Fibroblast of gingiva (primary cell): Measurements from ENCODE around the gene DISC1.

Experiments used
- DNase-seq: peaks from one replicate; pipeline ENCODE4 v3.0.0-alpha.2; 2011; ENCODE audit warnings: low read depth

DISC1 gene

DNA sequence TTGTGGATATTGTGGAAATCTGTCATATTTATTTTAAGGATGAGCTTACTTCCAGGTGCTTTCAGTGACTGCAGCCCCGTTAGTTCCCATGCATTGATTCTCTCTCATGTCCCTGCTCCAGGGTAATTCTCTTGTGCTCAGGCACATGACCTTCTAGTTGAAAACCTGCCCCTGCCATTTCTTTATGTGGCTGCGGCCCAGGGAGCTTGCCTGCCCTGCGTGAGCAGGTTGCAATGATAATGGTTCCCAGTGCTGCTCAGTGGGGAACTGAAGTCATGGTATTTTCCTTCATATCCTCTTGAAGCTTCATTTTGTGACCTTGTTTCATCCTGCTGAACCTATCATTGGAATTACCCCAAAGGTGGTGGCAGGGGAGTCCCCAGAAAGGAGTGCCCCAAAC lies 229.8 kb downstream of the DISC1 start:
- no peak for DNase-seq

DNA sequence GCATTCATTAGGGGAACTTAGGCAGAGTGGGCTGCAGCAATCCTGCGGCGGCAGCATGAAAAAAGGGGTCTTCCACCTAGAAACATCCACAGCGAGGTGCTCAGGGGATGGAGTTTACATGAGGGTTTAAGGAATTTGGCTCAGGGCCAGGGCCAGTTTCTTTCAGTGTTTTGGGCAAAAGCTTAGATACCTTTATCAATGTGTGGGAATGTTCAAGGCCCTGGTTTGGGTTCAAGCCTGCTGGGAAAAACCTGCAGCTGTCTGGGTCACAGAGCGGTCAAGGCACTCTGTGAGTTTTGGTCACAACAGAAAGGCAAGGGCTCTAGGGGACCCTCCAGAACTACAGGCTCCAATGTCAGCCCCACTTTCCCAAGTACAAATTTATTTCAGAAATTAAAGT lies 230.3 kb downstream of the DISC1 start:
- DNase-seq, result no peak

DNA sequence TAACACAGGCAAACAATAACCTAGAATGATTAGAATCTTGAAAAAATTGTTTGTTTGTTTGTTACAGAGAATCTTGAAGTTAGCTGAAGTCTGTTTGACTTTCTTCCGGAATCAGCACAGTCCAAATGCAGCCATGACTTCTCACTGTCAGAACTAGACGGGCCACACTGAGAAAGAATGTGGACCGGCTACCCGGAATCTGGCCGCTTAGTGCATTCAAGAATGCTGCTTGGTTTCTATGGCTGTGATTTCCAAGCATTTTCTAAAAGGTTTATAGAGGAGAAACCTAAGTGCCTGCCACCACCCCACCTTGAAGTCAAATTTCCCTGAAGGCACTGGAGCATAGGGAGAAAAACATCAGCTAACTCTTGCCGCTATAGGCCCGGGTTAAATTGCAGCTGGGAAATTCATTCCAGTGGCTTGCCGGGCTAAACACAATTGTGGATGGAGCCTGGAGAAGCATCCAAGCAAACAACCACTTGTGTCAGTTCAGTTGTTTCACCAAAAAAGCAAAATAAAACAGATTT lies 231.1 kb downstream of the DISC1 start:
- DNase-seq, result no peak

DNA sequence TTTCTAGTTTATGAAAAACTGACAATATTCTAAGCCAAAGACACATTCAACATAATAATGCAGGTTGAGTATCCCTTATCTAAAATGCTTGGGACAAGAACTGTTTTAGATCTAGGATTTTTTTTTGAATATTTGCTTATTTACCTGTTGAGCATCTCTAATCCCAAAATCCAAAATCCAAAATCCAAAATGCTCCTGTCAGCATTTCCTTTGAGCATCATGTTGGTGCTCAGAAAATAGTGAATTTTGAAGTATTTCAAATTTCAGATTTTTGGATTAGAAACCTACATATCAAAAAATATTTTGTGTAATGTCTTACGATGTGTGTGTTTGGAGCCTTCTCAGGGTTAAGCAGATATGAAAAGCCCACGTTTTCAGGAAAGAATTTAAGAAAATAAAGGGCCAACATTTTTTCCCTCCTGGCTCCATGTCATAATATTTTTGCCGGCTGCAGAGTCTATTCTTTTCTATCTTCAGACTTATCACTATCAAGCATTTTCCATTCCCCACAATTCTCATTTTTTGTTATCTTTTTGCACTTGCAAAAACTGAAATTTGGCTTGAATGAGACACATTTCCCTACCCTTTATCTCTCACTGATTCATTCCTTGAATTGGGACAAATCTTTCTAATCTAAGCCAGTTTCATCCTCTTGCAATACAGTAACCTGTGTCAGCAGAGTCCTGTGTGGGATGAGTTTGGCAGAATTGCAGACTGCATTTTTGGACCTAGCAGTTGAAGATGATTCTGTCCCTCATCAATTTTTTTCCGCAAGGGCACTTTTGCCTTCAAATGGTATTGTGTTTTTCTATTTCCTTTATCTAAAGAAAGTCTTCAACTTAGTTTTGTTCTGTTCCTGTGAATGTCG lies 233.9 kb downstream of the DISC1 start:
- no peak for DNase-seq

DNA sequence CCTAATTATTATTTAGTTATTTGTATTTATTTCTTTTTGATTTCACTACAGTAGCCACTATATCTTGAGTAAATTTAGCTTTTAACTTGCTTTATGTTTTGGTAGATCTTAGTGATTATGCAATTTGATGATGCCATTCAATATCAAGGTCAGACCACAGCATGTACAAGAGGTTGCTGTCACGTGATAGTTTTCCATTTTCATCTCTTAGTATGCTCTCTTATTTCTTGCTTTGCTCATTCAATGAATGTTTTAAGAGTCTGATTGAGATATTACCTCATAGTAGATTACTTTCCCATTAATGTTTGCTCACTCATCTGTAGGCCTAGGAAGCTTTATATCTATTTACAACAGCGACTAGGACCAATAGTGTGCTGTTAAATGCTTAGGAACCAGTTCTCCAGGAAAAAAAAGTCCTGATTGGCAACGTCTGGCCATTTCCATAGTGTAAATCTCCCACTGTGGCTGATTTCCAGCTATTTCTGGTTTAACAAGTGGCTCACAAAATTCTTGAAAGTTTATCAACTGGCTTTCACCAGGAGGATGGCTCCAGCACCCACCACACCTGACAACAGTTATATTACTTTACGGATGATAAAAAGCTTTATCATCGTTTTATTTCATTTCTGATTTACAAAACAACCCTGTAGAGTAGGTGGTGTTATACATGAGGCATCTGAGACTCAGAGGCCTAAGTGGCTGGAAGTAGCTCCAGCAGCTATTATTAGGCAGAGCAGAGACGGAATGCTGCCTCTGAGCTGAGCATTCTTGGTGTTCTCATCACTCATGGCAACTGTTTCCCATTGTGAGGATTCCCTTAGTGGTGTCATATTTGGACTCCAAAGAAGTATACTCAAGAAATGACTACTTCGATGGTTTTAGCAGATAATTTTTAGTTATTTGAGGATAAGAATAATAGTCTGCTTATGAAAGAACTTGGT lies 235.2 kb downstream of the DISC1 start:
- DNase-seq, result peak; percentile 60

DNA sequence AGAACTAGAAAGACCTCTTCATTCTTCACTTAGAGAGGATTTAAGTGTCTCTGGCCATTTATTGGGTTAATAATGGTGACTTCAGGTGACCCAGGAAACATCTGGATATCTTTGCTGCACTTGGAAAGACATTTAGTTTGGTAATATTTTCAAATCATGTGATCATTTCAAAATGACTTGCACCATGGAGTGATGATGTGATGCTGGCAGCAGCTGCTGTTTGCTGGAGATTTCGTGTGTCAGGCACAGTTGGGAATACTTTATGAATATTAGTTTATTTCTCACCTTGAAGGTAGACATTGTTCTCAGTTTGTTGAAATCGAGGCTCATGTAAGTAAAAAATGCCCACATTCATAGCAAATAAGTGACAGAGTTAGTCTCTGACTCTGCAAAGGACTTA lies 236.0 kb downstream of the DISC1 start:
- no peak for DNase-seq

DNA sequence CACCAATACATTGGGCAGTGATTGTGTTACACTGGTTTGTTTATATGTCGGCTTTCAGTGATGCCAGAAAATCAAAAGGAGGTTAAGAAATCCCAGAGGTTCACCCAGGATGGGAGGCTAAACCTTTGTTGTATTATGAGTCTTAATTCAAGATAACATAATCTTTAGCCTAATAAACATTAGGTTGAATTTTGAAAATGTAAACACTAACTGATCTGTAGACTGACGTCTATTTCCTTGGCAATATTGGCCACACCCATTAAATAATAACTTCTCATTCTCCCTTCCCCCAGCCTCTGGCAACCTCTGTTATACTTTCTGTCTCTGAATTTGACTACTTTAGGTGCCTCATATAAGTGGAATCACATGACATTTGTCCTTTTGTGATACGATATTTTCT lies 238.7 kb downstream of the DISC1 start:
- DNase-seq, result no peak

DNA sequence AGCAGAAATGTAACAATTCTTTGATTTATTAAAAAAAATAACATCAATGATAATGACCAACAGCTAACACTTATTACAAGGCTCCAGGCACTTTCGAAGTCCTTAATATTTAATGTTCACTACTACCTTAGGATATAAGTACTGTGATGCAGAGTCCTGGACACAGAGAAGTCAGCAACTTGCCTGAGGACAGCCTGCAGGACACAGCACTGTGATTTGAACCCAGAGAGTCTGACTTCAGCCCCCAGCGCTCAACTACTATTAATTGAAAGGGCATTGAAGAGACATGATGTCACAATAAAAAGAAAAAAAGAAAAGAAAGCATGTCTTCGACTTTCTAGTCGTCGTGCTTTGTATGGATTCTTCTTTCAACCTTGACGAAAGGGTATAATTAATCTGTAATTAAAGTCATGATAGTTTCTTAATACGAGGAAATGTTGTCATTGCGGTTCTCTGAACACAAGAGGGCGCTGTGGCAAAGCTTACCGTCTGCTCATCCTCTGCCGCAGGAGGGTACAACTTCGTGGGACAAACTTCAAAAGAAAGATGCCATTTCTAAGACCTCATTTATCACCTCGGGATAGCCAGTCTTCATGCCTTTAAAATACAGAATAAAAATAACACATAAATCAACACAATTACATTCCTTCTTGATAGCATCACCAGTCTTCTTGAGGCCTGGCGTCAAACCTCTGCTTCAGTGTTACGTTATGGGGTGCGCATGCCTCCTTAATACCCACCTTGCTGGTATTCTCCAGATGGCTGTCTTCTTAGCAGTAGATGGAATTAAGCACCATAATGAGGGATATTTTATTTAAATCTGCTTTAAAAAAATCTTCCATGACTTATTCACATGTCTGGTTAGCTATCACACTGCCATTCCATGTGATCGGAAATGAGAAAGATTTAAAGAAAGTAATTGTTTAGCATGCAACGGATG lies 240.1 kb downstream of the DISC1 start:
- DNase-seq, result peak; percentile 42

DNA sequence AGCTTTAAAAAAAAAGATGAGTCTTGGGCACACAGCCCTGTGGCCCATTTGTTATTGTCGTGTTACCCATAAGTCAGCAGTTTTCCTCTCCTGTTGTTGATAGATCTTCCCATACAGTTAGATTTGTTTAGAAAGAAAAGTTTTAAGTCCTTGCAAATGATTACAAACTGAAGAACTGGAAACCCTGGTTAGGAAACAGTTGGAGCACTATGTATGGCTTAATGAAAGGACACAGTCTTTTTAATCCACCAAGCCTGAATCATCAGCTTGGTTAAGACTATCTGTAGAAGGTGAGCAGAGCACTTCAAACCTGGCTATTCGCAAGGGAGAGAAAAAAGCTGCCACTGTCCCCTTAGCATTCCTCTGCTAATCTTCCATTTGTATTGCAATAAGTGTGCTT lies 241.0 kb downstream of the DISC1 start:
- peak; percentile 21 for DNase-seq

DNA sequence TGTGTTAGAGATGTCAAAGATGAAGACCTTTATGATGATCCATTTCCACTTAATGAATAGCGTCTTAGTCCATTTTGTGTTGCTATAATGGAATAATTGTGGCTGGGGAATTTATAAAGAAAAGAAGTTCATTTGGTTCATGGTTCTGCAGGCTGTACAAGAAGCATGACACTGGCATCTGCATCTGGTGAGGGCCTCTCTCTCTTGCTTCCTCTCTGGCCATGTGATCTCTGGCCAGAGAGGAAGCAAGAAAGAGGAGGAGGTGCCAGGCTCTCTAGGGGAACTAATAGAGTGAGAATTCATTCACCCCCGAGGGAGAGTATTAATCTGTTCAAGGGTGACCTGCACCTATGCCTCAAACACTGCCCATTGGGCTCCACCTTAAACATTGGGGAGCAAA lies 242.8 kb downstream of the DISC1 start:
- no peak for DNase-seq

DNA sequence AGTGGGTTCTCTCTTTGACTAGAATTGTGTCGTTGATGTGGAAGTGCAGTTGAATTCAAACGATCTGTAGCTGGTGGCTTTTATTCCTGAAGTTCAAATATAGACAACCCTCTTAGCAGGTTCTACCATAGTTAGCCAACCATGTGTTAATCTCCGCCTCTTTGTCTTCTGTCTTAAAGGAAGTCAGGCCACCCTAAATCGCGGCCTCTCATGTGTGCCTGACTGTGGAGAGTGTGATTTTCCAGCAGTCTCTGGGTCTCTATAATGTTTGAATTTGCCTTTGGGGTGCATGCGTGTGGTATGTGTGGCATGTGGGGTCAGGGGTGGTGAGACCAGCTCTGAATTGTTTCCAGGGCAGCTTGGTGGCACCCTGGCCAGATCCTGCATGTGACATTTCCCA lies 244.9 kb downstream of the DISC1 start:
- no peak for DNase-seq

DNA sequence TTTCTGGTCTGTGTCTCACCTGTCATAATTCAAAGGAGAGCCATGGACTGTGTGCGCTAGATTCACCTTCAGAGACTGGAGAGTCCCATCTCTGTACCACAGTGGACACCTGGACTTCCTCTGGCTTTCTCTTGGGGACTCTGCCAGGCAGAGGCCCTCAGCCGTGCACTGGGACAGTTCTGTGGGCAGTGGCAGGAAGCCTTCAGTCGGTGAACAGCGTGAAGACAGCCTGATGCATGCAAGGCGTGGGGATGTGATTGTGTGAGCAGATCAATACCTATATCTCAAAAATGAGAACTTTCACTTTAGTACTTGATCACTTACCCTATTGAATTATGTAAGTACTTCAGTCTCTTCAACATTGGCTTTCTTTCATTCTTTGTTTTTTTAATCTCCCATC lies 245.3 kb downstream of the DISC1 start:
- no peak for DNase-seq

DNA sequence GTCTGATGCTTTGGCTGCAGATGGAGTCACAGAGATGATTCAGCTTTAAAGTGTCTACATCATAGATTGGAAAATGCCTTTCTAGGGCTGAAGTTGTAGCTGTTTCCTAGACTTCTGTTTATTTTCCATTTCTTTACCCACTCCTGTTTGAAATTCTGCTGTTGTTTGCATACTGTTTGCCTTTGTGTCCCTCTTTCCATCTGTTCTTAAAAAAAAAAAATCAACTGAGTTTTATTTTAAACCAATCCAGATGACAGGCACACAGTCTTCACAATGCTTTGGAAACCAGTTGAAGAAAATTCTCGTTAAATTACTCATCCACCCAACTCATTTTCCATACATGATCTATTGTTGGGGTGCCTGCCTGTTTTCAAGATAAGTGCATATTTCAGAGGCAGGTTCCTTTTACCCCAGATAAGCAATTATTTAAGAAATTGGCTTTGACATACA lies 245.9 kb downstream of the DISC1 start:
- peak; percentile 56 for DNase-seq

DNA sequence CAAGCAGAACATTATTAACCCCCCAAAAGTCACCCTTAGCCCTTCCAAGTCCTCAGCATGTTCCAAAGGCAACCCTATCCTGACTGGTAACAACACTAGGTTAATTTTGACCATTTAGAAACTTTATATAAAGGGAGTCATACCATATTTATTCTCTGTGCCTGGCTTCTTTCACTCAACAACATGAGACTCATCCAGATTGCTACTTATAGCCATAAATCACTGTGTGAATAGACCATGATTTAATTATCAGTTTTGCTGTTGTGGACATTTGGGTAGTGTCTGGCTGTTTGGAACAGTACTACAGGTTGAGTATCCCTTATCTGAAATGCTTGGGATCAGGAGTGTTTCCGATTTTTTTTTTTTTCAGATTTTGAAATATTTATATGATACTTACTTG lies 252.1 kb downstream of the DISC1 start:
- no peak for DNase-seq

DNA sequence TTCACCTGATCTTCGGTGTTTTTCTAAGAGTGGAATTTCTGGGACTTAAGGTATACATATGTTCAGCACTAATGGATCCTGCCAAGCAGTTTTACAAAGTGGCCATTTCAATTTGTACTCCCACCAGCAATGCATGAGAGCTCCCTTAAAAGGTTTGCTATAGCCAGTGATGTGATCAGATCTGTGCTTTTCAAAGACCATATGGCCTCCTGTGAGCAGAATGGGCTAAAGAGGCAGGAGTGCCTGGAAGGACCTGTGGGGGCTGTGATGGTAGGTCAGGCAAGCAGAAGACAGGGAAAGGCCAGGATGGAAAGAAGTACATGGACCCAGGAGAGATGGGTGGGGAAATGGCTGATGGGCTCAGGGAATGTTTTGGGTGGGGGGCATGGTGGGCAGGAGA lies 252.7 kb downstream of the DISC1 start:
- DNase-seq, result no peak

DNA sequence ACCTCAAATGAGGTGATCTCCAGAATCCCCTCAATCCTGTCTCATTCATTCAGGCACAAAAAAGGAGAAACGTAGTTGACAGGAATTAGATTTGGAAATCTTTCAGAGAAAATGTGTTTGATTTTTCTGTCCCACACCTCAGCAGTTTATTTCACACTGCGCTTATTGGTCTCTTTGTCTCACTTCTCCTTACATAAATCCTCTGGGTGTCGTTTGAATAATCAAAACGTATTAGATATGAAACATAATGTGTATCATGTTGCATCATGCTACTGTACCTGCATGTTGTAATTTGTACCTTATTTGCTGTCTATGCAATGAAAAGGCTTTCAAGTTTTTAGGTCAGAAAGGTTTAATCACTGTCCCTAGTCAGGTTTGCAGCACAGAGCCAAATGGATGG lies 255.7 kb downstream of the DISC1 start:
- no peak for DNase-seq

DNA sequence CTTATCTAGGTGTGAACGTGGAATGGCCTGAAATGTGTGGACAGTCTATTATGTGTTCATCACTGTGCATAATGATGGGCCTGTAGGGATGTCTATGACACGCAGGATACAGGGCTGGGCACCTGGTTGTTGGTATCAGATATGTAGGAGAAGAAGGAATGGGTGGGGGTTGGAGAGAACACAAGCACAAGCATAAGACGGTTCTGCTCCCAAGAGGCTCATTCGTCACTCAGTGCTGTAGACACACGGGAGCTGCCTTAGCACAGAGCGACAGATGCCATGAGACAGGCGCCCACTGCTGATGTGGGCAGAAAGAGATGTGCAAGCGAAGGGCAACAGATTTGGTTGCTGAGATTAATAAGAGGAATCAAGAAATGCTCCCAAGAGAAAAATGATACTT lies 256.2 kb downstream of the DISC1 start:
- no peak for DNase-seq

DNA sequence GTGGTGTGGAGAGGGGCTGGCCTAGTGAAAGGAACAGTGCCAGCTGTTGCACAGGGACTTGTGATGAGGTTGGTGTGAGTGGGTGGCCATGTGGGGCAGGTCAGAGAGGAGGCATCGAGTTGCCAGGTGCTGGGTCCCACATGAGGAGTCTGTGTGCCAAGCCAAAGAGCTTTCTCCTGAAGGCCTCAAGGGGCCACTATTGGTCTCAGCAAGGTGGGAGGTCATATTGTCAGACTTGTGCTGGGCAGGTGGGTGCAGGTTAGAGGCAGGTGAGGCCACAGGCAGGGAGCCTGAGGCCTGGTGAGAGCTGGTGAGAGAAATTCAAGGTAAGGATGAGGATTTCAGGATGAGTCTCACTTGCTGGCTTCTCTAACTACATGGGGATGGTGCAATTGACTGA lies 256.8 kb downstream of the DISC1 start:
- DNase-seq, result no peak

DNA sequence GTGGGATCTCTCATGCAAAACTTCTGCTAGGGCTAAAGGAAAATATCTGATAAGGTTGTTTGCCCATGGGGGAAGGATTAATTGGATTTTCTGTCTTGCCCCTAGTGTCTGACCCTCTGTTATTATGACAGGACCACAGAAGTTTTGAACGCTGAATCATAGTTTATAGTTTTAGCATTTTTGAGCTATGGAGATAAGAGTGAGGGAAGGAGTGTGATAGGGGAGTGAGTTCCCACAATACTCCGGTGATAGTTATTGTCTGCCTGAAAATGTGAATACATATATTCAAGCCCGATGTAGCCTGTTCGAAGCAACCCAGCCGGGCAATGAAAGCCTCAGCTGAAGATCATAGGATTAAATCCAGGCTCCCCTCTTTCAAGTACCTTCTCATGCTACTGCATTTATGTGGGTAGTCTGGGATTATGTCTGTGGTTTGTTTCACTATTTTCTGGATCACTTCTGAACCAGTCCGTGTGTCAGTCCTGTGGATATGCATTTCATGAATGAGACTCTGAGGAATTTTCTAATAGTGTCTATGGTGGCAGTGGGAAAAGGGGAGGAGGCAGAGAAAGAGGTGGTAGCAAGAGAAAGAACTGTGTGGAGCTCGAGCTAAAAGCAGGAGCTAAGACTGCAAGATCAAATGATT lies 258.7 kb downstream of the DISC1 start:
- DNase-seq, result no peak

DNA sequence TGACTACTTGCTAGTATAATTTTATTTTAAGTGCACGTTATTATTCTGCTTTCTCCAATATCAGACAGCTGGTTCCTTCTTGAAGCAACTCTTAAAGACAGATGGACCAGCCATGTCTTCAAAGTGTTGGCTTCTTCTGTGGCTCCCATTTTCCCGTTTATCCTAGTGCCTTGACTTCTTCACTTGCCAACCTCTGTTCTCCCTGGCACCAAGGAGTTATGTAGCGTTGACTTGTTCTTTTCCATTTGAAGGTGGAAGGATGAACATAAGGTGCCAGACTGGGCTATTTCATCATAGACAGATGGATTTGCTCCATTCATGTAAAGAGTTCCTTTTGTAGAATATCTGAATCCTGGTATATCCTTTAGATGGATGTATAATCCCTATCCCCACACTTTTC lies 260.6 kb downstream of the DISC1 start:
- DNase-seq, result no peak

DNA sequence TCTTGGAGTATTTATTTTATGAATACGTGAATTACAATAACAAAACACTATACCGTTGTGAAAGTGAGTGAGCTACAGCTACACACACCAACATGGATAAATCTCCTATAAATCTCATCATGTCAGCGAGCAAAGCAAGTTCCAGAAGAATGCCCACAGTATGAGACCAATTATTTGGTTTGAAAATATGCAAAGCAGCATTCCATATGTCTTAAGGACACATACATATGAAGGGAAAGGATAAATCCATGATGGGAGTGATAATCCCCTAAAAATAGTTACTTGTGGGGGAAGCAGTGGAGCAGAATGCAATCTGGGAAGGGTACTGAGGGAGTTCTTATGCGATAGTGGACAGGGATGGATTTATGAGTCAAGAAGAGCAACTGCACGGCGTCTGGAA lies 261.3 kb downstream of the DISC1 start:
- DNase-seq, result no peak
